ENCODE results near the gene DFFB. TPM values are rescaled to one million over a fixed set of nuclear protein-coding genes. Genes with fewer than 3 reads are reported as not detected.
"Not testable (repeated sequence)": the region's sequence is repeated elsewhere in the genome, so short reads cannot be mapped to it uniquely, and the experiment has no call there.

DFFB gene
- 10 to 100 TPM in 1 of 2 donors, 1 to 10 TPM in 1; 4.5 to 10.7 TPM for total RNA-seq

GRCh38 chr1:3856923-3857790, at the start of gene DFFB, which contains the start of gene CEP104:
TSS of gene DFFB (plus strand) at chr1:3857476. CDS start at chr1:3857604, 128 bp downstream.
TSS of gene CEP104 (minus strand) at chr1:3857211. CDS start at chr1:3852407, 4,804 bp downstream.
- TF ChIP-seq CTCF (IDR thresholded peaks at IDR 0.05): peak; percentile 29
- no peaks in the 10 kb centered on the region for H3K36me3 ChIP-seq
- peak; percentile 96 for DNase-seq
- H3K27ac ChIP-seq: peak within 1 kb of the TSS; percentile 63
- intact Hi-C loops (cut with DNase I): loop anchor here (5.0 kb wide), 1 partner anchor 40 kb away; no protein-coding TSS in a partner anchor
- peak within 1 kb of the TSS; percentile 90 for H3K4me3 ChIP-seq
- H3K9ac ChIP-seq (ENCODE audit: low read depth in 2 of 2, low read length in 2 of 2): peak within 1 kb of the TSS; percentile 81 to 91
- no peaks in the 10 kb centered on the region for H3K9me3 ChIP-seq
- H3K4me1 ChIP-seq: peaks cover 7% of the 10 kb centered on the region
- H3K27me3 ChIP-seq: no peaks in the 10 kb centered on the region

- Histone ChIP-seq H3K9me3 (no peaks in the 10 kb centered on the region), H3K27ac (no peak overlapping the region), H3K4me1 (no peaks in the 10 kb centered on the region), H3K27me3 (no peaks in the 10 kb centered on the region), H3K4me3 (no peak overlapping the region), H3K36me3 (no peaks in the 10 kb centered on the region), H3K9ac (ENCODE audit: low read depth in 2 of 2, low read length in 2 of 2) (no peak overlapping the region)
- intact Hi-C loops (cut with DNase I): no loop called here
- TF ChIP-seq CTCF (IDR thresholded peaks at IDR 0.05): no peak
- no peak for DNase-seq
Observed at GRCh38 chr1:3807769-3808168, 49.5 kb upstream of the DFFB start.

- TF ChIP-seq CTCF (IDR thresholded peaks at IDR 0.05): no peak
- H3K27ac ChIP-seq: no peak overlapping the region
- H3K4me1 ChIP-seq: no peaks in the 10 kb centered on the region
- intact Hi-C loops (cut with DNase I): no loop called here
- no peak overlapping the region for H3K9ac ChIP-seq (ENCODE audit: low read depth in 2 of 2, low read length in 2 of 2)
- H3K4me3 ChIP-seq: no peak overlapping the region
- no peaks in the 10 kb centered on the region for H3K9me3 ChIP-seq
- H3K36me3 ChIP-seq: no peaks in the 10 kb centered on the region
- no peaks in the 10 kb centered on the region for H3K27me3 ChIP-seq
- no peak for DNase-seq
Observed at GRCh38 chr1:3809680-3810079, 47.6 kb upstream of the DFFB start.

GRCh38 chr1:3810149-3810761, 47.0 kb upstream of the DFFB start:
- H3K4me1 ChIP-seq; intact Hi-C loops (cut with DNase I); H3K27ac ChIP-seq; DNase-seq; H3K4me3 ChIP-seq; H3K9ac ChIP-seq (ENCODE audit: low read depth in 2 of 2, low read length in 2 of 2); H3K9me3 ChIP-seq; H3K36me3 ChIP-seq; H3K27me3 ChIP-seq: not testable (repeated sequence)

GRCh38 chr1:3811595-3811911, 45.7 kb upstream of the DFFB start:
- H3K27ac ChIP-seq: no peak overlapping the region
- intact Hi-C loops (cut with DNase I): no loop called here
- no peak for DNase-seq

More at GRCh38 chr1:3811595-3811911, 45.7 kb upstream of the DFFB start:
- no peaks in the 10 kb centered on the region for H3K27me3 ChIP-seq
- H3K4me3 ChIP-seq: no peak overlapping the region
- H3K36me3 ChIP-seq: no peaks in the 10 kb centered on the region
- H3K4me1 ChIP-seq: no peaks in the 10 kb centered on the region
- no peak overlapping the region for H3K9ac ChIP-seq (ENCODE audit: low read depth in 2 of 2, low read length in 2 of 2)
- no peak for TF ChIP-seq CTCF (IDR thresholded peaks at IDR 0.05)
- no peaks in the 10 kb centered on the region for H3K9me3 ChIP-seq
